HepG2 (cell line): ENCODE data around the gene SP6.

Experiments
- HDAC2 ChIP-seq: sonication (generic); formaldehyde crosslinking; IDR thresholded peaks from 2 replicates; pipeline ENCODE4 v1.4.0; 2020; ENCODE audit warnings: missing genetic modification reagents
- TF ChIP-seq, protein P1 (sequence below): sonication (generic); formaldehyde crosslinking; IDR thresholded peaks from 2 replicates; pipeline ENCODE4 v1.5.0; 2020; ENCODE audit warnings: mild to moderate bottlenecking, missing genetic modification reagents, moderate library complexity

DNA sequence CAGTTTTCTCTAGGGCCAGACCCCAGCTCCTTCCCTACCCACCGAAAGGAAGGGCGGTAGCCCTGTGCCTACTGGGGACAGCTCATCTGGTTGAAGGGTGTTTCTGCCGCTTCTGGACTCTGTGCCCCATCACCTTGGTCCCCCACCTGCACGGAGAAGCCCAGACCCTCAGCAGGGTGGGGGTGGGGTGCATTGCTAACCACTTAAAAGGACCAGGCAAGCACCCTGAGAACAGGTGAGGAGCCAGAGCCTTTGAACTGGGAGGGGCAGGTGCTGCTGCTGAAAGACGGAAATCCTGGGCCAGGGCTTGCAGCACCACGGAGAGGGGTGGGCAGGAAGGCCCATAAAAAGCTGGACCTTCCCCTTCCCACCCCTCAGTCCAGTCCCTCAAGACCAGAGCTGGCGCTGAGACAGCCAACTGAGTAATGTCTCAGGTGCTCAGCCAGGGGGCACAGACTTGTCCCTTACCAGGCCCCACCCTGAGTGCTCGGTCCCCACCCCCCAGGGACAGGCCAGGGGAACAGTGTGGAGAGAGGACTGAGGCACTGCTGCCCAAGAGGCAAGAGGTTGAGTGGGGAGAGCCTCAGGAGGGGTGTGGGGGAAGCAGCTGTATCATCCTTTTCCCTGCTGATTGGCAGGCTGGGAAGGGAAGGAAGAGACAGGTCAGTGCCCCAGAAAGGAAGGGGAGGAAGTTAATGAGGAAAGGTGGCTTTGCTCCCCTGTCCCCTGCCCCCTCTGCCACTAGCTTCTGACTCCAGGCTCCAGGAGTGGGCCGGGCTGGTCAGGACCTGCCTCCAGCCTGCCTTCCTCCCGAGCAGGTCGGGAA lies 34.2 kb upstream of the SP6 start:
- TF ChIP-seq, protein P1, sequence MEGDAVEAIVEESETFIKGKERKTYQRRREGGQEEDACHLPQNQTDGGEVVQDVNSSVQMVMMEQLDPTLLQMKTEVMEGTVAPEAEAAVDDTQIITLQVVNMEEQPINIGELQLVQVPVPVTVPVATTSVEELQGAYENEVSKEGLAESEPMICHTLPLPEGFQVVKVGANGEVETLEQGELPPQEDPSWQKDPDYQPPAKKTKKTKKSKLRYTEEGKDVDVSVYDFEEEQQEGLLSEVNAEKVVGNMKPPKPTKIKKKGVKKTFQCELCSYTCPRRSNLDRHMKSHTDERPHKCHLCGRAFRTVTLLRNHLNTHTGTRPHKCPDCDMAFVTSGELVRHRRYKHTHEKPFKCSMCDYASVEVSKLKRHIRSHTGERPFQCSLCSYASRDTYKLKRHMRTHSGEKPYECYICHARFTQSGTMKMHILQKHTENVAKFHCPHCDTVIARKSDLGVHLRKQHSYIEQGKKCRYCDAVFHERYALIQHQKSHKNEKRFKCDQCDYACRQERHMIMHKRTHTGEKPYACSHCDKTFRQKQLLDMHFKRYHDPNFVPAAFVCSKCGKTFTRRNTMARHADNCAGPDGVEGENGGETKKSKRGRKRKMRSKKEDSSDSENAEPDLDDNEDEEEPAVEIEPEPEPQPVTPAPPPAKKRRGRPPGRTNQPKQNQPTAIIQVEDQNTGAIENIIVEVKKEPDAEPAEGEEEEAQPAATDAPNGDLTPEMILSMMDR (CRISPR knock-in tag) = no peak
- no peak for TF ChIP-seq HDAC2 (CRISPR knock-in tag)
